Glomerular visceral epithelial cell (primary cell): Measurements from ENCODE around the gene HOXB6.

Source experiments
- DNase-seq: peaks from one replicate; pipeline ENCODE4 v3.0.0-alpha.2; 2016; ENCODE audit errors: extremely low spot score

HOXB6 gene

GRCh38 chr17:48604770-48605329 is at the start of gene HOXB6:
Gene HOXB6 (minus strand): TSS chr17:48604986. CDS start chr17:48598150, 6,836 bp downstream.
- peak; percentile 81 for DNase-seq

- DNase-seq: no peak
Measured at GRCh38 chr17:48649741-48650140, 45.0 kb upstream of the HOXB6 start.

GRCh38 chr17:48647963-48648245 is 43.1 kb upstream of the HOXB6 start:
- DNase-seq: no peak

GRCh38 chr17:48647103-48647962 is 42.5 kb upstream of the HOXB6 start:
- peak; percentile 33 for DNase-seq

- peak; percentile 80 for DNase-seq
Measured at GRCh38 chr17:48646183-48647102, 41.7 kb upstream of the HOXB6 start.

GRCh38 chr17:48645639-48646182 is 40.9 kb upstream of the HOXB6 start:
- DNase-seq: no peak

- DNase-seq: no peak
Measured at GRCh38 chr17:48644910-48645557, 40.2 kb upstream of the HOXB6 start.

- DNase-seq: no peak
Measured at GRCh38 chr17:48644159-48644558, 39.4 kb upstream of the HOXB6 start.

GRCh38 chr17:48643697-48644012 is 38.9 kb upstream of the HOXB6 start:
- DNase-seq: no peak

GRCh38 chr17:48642843-48643696 is 38.3 kb upstream of the HOXB6 start:
- DNase-seq: no peak

GRCh38 chr17:48642059-48642842 is 37.5 kb upstream of the HOXB6 start:
- DNase-seq: no peak

GRCh38 chr17:48641541-48642058 is 36.8 kb upstream of the HOXB6 start:
- no peak for DNase-seq

GRCh38 chr17:48640858-48641180 is 36.0 kb upstream of the HOXB6 start:
- DNase-seq: no peak

GRCh38 chr17:48639982-48640857 is 35.4 kb upstream of the HOXB6 start:
- no peak for DNase-seq

GRCh38 chr17:48639136-48639535 is 34.4 kb upstream of the HOXB6 start:
- DNase-seq: no peak

- DNase-seq: peak; percentile 72
Measured at GRCh38 chr17:48637323-48638260, 32.8 kb upstream of the HOXB6 start.

- DNase-seq: peak; percentile 59
Measured at GRCh38 chr17:48636177-48637018, 31.6 kb upstream of the HOXB6 start.
